Frontal cortex (tissue), 4 donors: ENCODE measurements around the gene DCLK1. TPM values are rescaled to one million over a fixed set of nuclear protein-coding genes. Genes with fewer than 3 reads are reported as not detected.
A peak's percentile ranks its signal among the peaks of the same experiment; 100 is the strongest.

Experiments used
- DNase-seq, 2 donors: peaks; one replicate each; pipeline ENCODE4 v3.0.0; 2012; ENCODE audit warnings: low spot score in 2 of 2
- FAIRE-seq: peaks from 2 replicates; lab custom pipeline; 2012; peaks lifted over from hg19 to GRCh38; lab: Jason Lieb, UNC
- total RNA-seq: library from RNA; depleted of rRNA; stranded (reverse); fragments of >200 nt; gene quantifications from one replicate; pipeline ENCODE4 v1.2.3, GENCODE V29; 2014
- donor health status: control.
- donor health status: control.
- donor health status: control.

Gene DCLK1
- total RNA-seq, 1 donor from 2014 or later = 263 TPM

- FAIRE-seq = no peak
- no peak for DNase-seq
These were observed 74.1 kb downstream of the DCLK1 start for GRCh38 chr13:36057041-36057440.

- FAIRE-seq (no peak), DNase-seq (no peak)
These were observed 75.8 kb downstream of the DCLK1 start for GRCh38 chr13:36055366-36055765.

- FAIRE-seq (no peak), DNase-seq (no peak)
These were observed 77.1 kb downstream of the DCLK1 start for GRCh38 chr13:36054041-36054440.

GRCh38 chr13:36051082-36051481 lies 80.1 kb downstream of the DCLK1 start:
- no peak for DNase-seq
- no peak for FAIRE-seq

GRCh38 chr13:36046672-36047071 lies 84.5 kb downstream of the DCLK1 start:
- no peak for FAIRE-seq
- DNase-seq = no peak

GRCh38 chr13:36038785-36039555 lies 92.2 kb downstream of the DCLK1 start:
- no peak for FAIRE-seq
- DNase-seq = no peak

- FAIRE-seq = no peak
- no peak for DNase-seq
These were observed 98.1 kb downstream of the DCLK1 start for GRCh38 chr13:36033035-36033434.

- DNase-seq (no peak), FAIRE-seq (no peak)
These were observed 99.7 kb downstream of the DCLK1 start for GRCh38 chr13:36031490-36031889.

GRCh38 chr13:36030670-36031331 lies 100.4 kb downstream of the DCLK1 start:
- FAIRE-seq (no peak), DNase-seq (peak in 1 of 2 donors; percentile 8)

- DNase-seq = no peak
- FAIRE-seq = no peak
These were observed 102.0 kb downstream of the DCLK1 start for GRCh38 chr13:36029166-36029565.

- no peak for FAIRE-seq
- no peak for DNase-seq
These were observed 102.7 kb downstream of the DCLK1 start for GRCh38 chr13:36028359-36029025.

- no peak for FAIRE-seq
- DNase-seq = no peak
These were observed 104.7 kb downstream of the DCLK1 start for GRCh38 chr13:36026531-36026930.

GRCh38 chr13:36014763-36015162 lies 116.4 kb downstream of the DCLK1 start:
- FAIRE-seq (no peak), DNase-seq (no peak)

GRCh38 chr13:36006894-36007675 lies 124.1 kb downstream of the DCLK1 start:
- DNase-seq (no peak), FAIRE-seq (no peak)

- no peak for DNase-seq
- FAIRE-seq = no peak
These were observed 124.8 kb downstream of the DCLK1 start for GRCh38 chr13:36006347-36006746.

GRCh38 chr13:36001561-36001960 lies 129.6 kb downstream of the DCLK1 start:
- DNase-seq = no peak
- FAIRE-seq = no peak

- DNase-seq (no peak), FAIRE-seq (no peak)
These were observed 131.2 kb downstream of the DCLK1 start for GRCh38 chr13:36000028-36000427.

GRCh38 chr13:35996360-35996759 lies 134.8 kb downstream of the DCLK1 start:
- no peak for DNase-seq
- no peak for FAIRE-seq

GRCh38 chr13:35995136-35995535 lies 136.0 kb downstream of the DCLK1 start:
- DNase-seq = no peak
- no peak for FAIRE-seq
